Body of pancreas (tissue), 4 donors: ENCODE results near the gene LRCH1.

Experiments used
- POLR2A ChIP-seq, 3 donors: fragments of 450-650 bp; IDR thresholded peaks; one replicate each; pipeline ENCODE4 v1.6.1; 2016; ENCODE audit warnings: antibody characterized with exemption in 3 of 3, mild to moderate bottlenecking in 2 of 3
- TF ChIP-seq, protein P1 (sequence below), 7 experiments: fragments of 450-650 bp in 4 of 7; fragments of 200-600 bp in 3 of 7; sonication (generic) in 3 of 7; IDR thresholded peaks; one replicate each; pipeline ENCODE4 v1.5.1; 2016 to 2019; ENCODE audit warnings: antibody characterized with exemption in 7 of 7

DNA sequence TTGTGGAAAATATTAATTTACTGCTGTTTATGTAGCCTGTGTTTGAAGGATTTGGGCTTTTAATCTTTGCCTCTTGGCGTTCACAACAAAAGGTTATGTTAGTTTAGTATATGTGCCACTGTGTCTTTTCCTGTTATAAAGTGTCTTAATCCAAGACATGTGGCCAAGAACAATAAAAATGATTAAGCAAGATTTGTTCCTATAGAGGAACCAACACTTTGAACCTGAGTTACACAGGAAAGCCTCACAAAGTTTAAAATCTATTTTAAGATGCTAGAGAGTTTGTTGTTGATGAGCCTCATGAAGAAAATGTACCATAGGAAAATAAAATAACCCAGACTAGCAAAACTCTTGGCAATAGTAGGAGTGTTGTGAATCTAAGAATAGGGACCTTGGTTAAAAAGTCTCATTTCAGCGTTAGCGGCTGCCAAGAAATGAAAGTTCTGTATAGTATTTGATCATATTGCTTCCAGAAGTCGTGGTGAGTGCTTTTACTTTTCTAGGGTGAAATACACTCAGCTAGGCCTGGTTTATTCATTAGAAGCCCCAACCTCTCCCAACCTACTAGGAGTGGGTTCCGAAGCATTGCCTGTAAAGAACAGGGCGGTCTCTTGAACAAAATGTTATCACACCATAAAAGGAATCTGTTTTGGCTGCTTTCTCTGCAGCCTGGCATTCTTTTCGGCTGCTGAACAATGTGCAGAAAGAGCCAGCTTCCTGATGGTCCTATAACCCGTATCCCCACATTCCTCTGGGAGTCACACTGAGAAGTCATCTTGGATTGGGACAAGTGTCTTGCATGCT, 102.6 kb downstream of the LRCH1 start:
- TF ChIP-seq, protein P1, sequence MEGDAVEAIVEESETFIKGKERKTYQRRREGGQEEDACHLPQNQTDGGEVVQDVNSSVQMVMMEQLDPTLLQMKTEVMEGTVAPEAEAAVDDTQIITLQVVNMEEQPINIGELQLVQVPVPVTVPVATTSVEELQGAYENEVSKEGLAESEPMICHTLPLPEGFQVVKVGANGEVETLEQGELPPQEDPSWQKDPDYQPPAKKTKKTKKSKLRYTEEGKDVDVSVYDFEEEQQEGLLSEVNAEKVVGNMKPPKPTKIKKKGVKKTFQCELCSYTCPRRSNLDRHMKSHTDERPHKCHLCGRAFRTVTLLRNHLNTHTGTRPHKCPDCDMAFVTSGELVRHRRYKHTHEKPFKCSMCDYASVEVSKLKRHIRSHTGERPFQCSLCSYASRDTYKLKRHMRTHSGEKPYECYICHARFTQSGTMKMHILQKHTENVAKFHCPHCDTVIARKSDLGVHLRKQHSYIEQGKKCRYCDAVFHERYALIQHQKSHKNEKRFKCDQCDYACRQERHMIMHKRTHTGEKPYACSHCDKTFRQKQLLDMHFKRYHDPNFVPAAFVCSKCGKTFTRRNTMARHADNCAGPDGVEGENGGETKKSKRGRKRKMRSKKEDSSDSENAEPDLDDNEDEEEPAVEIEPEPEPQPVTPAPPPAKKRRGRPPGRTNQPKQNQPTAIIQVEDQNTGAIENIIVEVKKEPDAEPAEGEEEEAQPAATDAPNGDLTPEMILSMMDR (IDR thresholded peaks at IDR 0.05), result no peak
- TF ChIP-seq POLR2A (IDR thresholded peaks at IDR 0.05), result no peak
